Umbilical cord (tissue), 2 donors: ENCODE data around the gene SLC6A8. TPM values are rescaled to one million over a fixed set of nuclear protein-coding genes. Genes with fewer than 3 reads are reported as not detected.
"Not testable (repeated sequence)": the region's sequence is repeated elsewhere in the genome, so short reads cannot be mapped to it uniquely, and the experiment has no call there.

Experiments
- DNase-seq: peaks from one replicate; pipeline ENCODE4 v3.0.0-alpha.2; 2015; ENCODE audit warnings: low spot score
- total RNA-seq: library from RNA; depleted of rRNA; stranded (reverse); fragments of >200 nt; gene quantifications from one replicate; pipeline ENCODE4 v1.2.3, GENCODE V29; 2014; ENCODE audit warnings: low replicate concordance; ENCODE audit not compliant: insufficient read depth

SLC6A8 gene
- total RNA-seq, 1 donor from 2014 or later, result 27.0 TPM

DNA sequence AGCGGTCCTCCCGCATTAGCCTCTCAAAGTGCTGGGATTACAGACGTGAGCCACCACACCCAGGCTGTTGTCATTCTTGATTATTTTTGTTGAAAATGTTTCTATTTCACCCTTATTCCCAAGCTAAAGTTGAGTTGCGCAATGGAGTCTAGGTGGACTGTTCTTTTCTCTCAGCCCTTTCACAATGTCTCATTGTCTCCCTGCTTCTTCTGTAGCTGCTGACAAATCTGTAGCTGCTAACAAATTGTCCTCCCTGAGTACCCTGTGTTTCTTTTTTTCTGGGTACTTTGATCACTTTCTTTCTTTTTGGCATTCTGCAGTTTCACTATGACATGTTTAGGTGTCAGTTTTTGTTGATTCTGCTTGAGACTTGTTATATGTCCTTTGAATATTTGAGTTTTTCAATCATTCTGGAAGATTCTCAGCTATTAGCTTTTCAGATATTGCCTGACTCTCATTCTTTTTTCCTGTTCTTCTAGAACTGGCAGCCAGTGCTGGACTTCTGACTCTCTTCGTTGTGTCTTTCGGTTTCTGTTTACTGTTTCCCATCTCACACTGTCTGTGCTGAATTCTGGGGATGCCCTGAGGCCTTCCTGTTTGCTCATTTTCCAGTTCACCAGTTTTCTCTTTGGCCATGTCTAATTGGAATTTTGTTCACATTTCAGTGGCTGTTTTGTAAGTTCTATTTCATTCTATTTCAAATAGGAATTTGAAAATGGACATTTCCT, 43.6 kb downstream of the SLC6A8 start:
- no peak for DNase-seq

DNA sequence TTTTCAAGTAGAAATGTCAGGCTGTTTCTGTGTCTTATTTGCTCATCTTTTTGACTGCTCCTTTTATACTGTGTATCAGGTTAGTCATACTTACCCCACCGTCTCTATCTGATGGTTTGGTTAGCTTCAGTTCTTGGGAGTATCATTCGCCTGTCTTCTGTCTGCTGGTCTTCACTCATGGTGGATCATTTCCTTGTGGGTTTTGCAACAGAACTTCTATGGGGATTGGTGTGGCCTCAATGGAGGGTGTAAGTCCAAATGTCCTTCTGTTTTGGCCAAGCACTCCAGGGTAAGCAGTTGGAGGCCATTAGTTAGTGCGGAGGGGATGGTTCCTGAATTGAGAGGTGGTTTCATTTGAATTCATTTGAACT, 44.1 kb downstream of the SLC6A8 start:
- DNase-seq, result no peak

DNA sequence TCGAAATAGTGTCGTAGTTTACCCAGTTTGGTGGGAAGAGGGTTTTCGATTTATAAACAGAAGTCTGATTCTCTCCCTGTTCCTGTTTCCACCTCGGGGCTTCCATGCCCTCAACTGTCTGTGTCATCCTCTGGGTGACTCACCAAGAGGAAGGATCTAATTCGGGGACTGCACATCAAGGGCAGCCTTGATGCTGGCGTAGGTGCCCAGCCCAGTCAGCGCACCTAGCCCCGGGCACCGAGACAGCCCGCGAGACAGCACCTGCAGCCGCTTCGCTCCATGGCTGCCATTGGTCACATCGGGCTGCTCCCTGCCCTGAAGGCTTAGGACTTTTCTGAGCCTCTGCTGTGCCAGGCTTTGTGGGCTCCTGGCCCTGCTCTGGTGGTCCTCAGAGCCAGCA, 44.7 kb downstream of the SLC6A8 start:
- no peak for DNase-seq

DNA sequence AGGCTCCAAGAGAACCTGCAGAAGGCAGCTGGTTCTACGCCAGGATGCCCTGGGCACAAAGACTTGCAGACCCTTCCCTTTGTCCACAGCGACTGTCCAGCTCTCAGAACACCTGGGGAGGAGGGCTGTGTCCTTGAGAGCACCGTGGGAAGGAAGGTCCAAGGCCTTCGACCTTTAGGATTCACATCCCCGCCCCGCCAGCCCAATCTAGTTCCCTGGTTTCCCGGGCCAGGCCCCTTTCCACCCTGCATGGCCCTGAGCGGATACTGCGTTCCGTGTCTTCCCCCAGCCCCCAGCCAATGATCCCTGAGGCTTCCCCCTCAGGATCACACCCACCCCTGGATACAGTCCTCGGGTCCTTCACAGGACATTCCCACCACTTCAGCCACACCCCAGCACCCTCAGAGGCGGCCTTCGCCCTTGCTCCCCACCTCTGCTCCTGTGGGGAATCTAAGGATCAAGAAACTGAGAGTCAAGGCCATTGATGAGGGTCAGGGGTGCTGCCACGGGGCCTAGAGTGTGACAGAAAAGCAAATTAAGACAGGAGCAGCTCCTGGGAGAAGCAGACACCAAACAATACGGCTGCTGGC, 46.0 kb downstream of the SLC6A8 start:
- no peak for DNase-seq

DNA sequence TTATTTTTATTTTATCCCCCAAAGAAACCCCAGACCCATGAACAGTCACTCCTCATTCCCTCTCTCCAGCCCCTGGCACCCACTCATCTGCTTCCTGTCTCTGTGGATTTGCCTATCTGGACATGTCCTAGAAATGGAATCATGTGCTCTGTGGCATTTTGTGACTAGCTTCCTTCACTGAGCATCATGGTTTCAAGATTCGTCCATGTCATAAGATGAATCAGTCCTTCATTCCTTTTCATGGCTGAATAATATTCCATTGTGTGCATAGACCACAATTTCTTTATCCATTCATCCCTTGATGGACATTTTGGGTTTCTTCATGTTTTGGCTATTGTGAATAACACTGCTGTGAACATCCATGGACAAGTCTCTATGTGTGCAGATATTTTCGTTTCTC, 47.1 kb downstream of the SLC6A8 start:
- no peak for DNase-seq

DNA sequence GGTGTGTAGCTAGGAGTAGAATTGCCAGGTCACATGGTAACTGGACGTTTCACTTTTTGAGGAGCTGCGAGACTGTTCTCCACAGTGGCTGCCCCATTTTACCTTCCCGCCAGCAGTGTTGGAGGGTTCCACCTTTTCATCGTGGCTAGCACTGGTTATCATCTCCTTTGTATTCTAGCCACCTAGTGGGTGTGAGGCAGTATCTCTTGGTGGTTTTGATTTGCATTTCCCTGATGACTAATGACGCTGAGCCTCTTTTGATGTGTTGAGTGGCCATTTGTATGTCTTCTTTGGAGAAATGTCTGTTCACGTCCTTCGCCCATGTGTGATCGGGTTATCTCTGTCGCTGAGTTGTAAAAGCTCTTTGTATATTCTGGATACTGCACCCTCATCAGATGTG, 47.5 kb downstream of the SLC6A8 start:
- DNase-seq, result no peak

DNA sequence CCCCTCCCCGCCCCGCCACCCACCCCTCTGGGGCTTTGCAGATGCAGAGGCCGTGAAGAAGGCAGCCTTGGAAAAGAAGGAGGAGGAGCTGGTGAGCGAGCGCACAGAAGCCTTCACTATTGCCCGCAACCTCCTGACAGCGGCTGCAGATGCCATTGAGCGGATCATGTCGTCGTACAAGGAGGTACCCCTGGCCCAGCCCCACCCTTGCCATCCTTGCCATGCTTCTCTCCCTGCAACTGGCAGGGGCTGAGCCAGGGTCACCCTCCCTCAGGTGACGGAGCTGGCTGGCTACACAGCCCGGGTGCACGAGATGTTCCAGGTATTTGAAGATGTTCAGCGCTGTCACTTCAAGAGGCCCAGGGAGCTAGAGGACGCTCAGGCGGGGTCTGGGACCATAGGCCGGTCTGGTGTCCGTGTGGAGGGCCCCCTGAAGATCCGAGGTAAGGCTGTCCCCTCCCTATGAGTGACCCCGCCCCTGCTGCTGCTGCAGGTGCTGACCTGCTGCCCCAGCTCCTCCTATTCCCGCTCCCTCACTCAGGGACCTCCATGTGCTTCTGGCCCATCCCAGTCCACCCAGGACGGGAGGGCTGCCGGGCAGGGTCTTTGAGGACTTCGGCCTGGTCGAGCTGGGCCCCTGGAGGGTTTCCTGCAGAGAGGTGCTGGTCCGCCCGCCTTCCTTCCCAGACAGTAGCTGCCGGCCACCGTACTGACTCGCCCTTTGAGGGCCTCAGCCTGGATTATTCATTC, 48.5 kb downstream of the SLC6A8 start:
- no peak for DNase-seq

DNA sequence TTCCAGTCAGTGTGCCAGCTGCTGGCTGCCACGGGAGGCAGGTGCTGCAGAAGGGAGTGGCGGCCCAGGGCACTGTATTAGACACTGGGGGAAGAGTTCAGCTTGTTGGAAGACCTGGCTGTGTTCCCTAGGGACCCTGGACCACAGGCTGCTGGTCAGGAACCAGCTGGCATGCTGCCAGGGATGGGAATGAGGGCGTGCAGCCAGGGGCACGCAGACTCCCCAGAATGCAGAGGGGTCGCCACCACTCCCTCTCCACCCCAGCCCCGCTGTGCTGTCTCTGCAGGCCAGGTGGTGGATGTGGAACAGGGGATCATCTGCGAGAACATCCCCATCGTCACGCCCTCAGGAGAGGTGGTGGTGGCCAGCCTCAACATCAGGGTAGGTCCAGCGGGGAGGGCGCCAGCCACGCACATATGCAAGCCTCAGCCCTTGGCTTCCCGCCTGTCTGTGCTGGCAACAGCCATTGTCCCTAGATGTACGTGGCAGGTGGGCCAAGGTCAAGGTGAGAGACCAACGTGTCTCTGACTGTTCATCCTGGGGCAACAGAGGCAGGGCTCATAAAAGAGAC, 49.2 kb downstream of the SLC6A8 start:
- DNase-seq, result no peak

DNA sequence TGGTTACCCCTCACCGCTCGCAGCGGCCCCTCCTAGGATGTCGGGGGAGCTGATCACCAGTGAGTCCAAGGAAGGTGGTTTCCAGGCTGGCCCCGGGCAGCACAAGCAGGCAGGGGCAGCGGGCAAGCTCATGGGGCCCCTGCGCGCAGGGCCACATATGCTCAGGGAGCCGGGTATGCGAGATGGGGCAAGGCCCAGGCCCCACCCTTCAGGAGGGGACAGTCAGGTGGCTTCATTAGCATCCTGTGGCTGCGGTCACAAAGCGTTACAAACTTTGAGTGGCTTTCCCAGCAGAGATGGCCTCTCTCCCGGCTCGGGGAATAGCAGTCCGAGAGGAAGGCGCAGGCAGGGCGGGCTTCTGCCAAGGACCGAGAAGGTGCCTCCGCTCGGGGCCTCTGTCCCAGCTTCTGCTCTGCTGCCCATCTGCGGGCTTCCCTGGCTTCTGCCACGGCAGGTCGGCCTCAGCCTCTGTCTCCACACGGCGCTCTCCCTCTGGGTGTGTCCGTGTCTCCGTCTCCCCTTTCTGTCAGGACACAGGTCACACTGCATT, 50.4 kb downstream of the SLC6A8 start:
- DNase-seq, result no peak

DNA sequence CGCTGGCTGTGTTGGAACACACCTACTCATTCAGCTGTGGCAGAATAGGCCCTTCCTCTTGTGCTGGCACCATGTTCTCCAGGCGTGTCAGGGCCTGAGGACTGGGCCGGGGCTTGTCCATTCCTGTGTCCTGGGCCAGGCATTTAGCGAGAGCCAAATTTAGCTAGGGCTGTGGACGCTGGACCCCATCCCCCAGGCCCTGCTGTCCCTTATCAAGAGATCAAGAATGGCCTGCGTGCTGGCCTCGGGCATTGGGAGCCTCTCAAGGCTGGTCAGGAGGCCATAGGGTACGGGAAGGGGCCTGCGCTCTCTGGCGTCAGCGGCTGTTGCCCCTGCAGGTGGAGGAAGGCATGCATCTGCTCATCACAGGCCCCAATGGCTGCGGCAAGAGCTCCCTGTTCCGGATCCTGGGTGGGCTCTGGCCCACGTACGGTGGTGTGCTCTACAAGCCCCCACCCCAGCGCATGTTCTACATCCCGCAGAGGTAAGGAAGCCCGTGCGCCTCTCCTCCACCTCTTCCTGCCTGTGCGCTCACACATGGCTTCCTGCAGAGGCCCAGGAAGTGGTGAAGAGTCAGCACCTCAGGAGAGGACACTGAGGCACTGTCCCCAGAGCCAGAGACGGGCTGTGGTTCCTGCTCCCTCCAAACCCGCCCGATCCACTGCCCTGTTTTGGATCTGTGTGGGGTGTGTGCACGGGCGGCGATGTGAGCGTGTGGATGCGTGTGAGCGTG, 52.2 kb downstream of the SLC6A8 start:
- DNase-seq, result no peak

DNA sequence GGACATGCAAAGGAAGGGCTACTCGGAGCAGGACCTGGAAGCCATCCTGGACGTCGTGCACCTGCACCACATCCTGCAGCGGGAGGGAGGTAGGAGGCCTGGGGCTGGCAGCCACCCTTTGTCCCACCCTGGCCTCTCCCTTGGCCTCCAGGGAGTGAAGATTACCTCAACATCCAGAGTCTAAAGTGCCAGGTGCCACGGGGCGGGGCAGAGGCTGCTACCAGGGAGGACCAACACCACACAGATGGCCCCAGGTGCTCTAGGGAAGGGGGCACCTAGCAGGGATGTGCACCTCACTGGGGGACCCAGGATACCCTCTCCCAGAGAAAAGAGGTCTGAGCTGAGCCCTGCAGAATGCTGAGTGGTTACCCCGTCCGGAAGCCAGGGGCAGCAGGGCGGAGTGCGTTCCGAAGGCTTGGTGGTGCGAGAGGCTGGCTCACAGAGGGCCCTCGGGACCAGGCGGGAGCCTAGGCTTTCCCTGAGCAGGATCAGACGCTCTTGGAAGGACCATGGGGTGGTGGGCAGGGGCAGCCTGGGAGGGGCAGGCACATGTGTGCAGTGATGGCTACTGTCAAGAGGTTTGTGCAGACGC, 53.0 kb downstream of the SLC6A8 start:
- DNase-seq, result no peak

DNA sequence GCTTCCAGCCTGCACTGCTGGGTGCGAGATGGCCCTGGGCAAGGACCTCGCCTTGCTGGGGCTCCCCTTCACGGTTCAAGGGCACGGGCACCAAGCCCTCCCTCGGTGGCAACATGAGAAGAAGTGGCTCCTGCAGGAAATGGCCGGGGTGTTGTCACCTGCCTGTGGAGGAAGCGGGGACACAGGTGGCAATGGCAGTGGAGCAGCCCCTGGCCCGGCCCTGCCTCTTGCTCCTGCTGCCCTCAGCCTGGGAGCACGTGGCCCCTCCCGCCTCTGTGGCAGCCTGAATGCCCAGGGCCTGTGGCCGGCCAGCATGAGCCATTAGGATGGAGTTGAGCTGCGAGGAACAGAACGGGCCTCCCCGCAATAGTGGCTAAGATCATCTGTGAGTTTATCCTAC, 53.7 kb downstream of the SLC6A8 start:
- DNase-seq, result no peak

DNA sequence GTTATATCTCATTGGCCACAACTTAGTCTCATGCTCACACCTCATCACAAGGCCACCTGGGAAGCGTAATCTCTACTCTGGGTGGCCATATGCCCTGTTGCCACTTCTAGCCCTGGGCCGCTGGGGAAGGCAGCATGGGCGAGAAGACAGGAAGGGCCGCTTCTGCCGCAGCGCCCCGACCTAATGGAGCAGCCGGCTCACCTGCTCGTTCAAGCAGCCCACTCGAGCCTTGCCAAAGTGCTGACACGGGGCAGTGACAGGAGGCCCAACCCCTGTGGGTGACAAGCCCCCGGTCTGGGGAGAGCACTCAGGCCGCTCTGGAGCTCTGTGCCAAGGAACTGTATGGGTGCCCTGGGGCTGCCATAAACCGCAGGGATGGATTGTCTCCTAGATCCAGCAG, 54.4 kb downstream of the SLC6A8 start:
- not testable (repeated sequence) for DNase-seq

DNA sequence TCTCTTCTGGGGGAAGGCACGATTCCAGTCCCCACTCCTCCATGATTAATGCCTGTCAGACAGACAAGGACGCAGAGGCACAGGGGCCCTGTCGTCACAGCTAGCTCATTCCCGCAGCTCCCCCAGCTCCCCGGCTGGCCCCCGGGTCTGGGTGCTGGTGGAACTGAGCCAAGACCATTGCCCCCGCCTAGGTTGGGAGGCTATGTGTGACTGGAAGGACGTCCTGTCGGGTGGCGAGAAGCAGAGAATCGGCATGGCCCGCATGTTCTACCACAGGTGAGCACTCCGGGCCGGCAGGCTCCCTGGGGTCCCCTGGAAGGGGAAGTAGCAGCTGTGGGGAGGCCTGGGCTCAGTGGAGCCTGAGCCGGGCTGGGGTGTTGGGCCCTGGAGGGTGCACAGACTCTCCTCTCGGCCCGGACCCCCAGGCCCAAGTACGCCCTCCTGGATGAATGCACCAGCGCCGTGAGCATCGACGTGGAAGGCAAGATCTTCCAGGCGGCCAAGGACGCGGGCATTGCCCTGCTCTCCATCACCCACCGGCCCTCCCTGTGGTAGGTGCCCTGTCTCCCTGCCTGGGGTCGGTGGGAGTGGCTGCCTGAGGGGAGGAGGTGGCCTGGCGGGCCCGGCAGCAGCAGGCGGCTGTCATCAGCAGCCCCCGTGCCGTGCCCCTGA, 55.2 kb downstream of the SLC6A8 start:
- not testable (repeated sequence) for DNase-seq

DNA sequence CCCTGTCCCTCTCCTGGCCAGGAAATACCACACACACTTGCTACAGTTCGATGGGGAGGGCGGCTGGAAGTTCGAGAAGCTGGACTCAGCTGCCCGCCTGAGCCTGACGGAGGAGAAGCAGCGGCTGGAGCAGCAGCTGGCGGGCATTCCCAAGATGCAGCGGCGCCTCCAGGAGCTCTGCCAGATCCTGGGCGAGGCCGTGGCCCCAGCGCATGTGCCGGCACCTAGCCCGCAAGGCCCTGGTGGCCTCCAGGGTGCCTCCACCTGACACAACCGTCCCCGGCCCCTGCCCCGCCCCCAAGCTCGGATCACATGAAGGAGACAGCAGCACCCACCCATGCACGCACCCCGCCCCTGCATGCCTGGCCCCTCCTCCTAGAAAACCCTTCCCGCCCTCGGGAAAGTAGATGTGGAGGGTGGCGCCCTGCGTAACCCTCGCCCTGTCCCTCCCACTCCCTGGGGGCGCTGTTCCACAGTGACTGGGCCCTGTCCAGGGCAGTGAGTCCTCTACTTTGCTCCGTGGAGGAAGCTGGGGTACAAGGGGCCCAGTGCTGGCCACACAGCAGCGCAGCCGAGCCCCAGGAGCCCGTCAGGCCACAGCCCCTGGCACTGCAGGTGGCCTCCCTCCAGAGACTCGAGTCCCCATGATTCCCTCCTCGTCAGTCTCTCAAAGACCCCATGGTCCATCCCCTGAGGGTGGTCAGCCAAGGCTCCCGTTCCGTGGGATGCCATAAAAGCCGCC, 55.9 kb downstream of the SLC6A8 start:
- DNase-seq, result peak; percentile 80

DNA sequence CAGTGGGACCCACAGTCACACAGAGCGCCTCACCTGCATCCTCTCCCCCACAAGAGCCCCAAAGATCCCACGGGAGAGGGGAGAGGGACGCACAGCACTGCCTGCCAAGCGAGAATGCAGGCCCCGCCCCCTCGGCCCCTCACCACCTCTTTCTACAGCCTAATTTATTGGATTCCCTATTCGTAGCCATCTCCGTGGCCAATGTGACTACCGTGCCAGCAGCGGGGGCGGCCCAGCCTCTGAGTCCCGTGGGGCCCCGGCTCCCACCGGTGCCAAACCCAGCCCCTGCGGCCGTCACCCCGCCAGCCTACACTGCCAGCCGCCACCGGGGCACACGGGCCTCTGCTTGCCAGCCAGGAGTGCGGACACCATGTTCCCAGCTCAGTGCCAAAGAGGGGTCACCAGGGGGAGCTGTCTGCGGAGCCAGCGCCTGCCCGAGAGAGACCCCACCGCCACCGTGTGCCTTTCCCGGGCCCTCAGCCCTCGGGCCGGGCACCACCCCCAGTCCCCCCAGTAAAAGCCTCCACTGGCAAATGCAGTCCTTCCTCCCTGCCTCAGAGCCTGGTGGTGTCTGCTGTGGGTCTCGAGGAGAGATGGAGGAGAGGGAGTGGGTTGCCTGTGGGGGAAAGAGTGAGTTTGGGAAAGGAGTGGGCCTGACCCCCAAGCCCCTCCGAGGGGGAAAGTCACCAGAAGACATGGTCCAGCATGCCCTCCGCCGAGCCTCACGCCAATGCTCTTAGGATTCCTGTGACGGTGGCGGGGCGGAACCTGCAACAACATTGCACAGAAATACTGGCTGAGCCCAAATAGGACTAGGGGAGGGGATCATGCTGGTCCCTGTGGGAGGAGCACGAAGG, 56.7 kb downstream of the SLC6A8 start:
- DNase-seq, result peak; percentile 15

DNA sequence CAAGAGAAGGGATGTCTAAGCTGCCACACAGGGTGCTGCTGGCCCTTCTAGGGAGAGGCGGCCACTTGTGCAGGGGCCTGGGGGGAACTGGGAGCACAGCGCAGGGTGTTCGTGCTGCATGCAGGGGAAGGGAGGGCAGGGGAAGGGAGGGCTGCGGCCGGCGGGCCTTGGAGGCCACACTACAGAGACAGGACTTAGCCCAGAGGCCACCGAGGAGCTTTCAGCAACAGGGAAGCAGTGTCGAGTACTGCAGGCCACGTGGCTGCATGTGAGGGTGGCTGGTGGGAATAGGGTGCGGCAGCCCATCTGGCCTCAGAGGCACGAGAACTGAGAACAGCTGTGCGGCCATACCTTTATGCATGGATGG, 57.3 kb downstream of the SLC6A8 start:
- DNase-seq, result not testable (repeated sequence)
